ENCODE measurements around the gene PIK3R2.

The PIK3R2 gene

DNA sequence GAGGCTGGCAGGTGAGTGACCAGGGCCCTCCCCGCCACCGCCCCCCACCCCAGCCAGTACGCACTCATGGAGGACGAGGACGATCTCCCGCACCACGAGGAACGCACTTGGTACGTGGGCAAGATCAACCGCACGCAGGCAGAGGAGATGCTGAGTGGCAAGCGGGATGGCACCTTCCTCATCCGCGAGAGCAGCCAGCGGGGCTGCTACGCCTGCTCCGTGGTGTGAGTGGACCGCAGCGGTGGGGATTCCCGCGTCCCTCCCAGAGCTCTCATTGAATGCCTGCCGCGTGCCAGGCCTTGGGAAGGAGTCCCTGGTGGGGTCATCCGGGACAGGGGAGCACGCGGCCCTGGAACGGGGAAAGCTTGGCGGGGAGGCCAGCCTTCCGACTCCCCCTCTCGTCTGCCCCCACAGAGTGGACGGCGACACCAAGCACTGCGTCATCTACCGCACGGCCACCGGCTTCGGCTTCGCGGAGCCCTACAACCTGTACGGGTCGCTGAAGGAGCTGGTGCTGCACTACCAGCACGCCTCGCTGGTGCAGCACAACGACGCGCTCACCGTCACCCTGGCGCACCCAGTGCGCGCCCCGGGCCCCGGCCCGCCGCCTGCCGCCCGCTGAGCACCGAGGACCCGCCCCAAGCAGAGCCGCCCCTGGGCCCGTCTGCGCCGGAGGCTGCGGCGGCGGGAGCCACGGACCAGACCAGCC, 15.9 kb downstream of the PIK3R2 start:
- Mint-ChIP-seq H3K4me3 (no peak overlapping the region), H3K4me1 (no peaks in the 10 kb centered on the region), H3K27me3 (ENCODE audit: low read depth) (peaks cover 14% of the 10 kb centered on the region), H3K9me3 (no peaks in the 10 kb centered on the region), H3K27ac (no peak overlapping the region), H3K36me3 (ENCODE audit: low read depth) (peaks cover 34% of the 10 kb centered on the region)
- TF ChIP-seq, protein P1, sequence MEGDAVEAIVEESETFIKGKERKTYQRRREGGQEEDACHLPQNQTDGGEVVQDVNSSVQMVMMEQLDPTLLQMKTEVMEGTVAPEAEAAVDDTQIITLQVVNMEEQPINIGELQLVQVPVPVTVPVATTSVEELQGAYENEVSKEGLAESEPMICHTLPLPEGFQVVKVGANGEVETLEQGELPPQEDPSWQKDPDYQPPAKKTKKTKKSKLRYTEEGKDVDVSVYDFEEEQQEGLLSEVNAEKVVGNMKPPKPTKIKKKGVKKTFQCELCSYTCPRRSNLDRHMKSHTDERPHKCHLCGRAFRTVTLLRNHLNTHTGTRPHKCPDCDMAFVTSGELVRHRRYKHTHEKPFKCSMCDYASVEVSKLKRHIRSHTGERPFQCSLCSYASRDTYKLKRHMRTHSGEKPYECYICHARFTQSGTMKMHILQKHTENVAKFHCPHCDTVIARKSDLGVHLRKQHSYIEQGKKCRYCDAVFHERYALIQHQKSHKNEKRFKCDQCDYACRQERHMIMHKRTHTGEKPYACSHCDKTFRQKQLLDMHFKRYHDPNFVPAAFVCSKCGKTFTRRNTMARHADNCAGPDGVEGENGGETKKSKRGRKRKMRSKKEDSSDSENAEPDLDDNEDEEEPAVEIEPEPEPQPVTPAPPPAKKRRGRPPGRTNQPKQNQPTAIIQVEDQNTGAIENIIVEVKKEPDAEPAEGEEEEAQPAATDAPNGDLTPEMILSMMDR (IDR thresholded peaks at IDR 0.05; ENCODE audit: unreplicated experiment in 3 of 3), result no peak

DNA sequence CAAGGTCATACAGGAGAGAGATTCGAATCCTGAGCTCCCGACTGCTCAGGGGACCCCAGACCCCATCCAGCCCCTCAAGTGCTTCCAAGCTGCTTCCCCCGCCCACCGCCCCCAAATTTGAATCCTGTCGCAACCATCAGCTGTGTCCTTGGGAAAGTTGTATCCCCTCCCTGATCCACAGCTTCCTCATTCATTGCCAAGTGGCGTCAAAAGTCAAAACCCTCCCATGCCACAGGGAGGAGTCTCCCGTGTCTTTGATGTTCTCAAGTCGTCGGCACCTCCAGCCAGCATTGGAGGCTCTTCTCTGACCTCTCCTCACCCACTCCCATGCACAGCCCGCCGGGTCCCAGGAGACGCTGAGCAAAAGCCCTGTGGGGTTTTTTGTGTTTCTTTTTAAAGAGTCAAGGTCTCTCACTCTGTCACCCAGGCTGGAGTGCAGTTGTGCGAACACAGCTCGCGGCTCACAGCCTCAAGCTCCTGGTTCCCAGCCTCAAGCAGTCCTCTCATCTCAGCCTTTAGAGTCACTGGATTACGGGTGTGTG, 17.8 kb downstream of the PIK3R2 start:
- Mint-ChIP-seq H3K36me3 (ENCODE audit: low read depth) (peaks cover 30% of the 10 kb centered on the region), H3K4me1 (no peaks in the 10 kb centered on the region), H3K27me3 (ENCODE audit: low read depth) (peaks cover 31% of the 10 kb centered on the region), H3K27ac (no peak overlapping the region), H3K9me3 (no peaks in the 10 kb centered on the region), H3K4me3 (no peak overlapping the region)
- TF ChIP-seq, protein P1 (IDR thresholded peaks at IDR 0.05; ENCODE audit: unreplicated experiment in 3 of 3), result no peak

DNA sequence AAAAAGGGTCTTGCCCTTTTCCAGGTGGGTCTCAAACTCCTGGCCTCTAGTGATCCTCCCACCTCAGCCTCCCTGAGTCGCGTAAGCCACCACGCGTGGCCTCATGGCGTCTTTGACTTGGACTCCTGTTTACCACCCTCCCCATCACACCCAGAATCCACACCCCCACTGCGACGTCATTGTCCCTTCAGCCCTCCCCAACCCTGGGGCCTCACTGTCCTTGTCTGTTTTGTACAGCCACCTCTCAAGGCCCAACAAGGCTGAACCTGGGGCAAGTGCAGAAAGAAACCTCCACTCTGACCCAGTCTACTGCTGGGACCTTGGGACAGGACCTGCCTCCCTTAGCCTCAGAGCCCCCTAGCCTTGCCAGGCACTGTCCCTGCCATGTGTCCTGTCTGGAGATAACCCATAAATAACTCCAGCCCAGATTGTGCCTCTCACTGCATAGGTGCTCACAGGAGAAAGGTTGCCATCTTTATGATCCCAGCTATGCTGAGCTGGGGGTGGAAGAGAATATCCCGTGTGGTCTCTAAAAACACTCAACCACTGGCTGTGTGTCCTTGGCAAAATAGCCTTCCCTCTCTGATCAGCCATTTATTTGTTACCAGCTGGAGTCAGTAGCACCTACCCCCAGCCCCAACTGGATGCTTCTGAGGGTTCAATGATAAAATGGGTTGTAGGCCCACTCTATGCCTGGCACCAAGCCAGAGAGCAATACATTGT, 18.8 kb downstream of the PIK3R2 start:
- Mint-ChIP-seq H3K27me3 (ENCODE audit: low read depth) (peaks cover 38% of the 10 kb centered on the region), H3K4me3 (peak overlapping the region in 1 of 3 experiments; percentile 10), H3K9me3 (no peaks in the 10 kb centered on the region), H3K36me3 (ENCODE audit: low read depth) (peaks cover 25% of the 10 kb centered on the region), H3K27ac (no peak overlapping the region), H3K4me1 (no peaks in the 10 kb centered on the region)
- TF ChIP-seq, protein P1 (IDR thresholded peaks at IDR 0.05; ENCODE audit: unreplicated experiment in 3 of 3), result no peak

DNA sequence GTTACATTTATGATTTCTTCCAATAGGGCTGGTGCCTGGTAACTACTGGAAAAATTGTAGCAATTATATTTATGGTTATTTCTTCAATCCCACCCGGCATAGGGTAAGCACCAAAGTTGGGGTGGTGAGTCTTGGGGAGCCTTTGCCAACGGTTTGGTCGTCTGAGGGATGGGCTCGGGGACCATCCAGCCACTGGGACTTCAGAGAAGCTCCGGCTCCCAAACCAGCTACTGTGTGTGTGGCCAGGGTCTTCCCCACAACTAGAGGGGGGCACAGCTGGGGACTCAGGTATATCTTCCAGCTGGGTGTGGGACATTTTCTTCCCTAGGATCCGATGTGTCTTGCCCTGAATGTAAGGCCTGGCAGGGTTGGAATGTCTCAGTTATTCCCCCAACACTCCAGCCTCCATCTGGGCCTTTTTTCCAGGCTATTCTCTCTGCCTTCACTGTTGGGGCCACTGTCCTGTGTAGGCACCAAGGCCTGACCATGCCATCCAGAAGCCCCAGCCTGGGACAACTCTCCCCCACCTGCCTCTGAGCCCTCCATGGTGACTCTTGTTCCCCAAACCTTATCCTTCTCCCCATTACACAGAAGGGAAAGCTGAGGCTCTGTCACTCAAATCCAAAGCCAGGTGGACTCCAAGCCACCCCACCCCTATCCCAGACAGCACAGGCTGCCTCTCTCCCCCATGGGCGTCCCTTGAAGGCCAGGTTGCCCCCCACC, 19.5 kb downstream of the PIK3R2 start:
- no peak overlapping the region for H3K27ac Mint-ChIP-seq
- no peak overlapping the region for H3K4me3 Mint-ChIP-seq
- no peaks in the 10 kb centered on the region for H3K9me3 Mint-ChIP-seq
- H3K27me3 Mint-ChIP-seq (ENCODE audit: low read depth), result peaks cover 44% of the 10 kb centered on the region
- H3K4me1 Mint-ChIP-seq, result no peaks in the 10 kb centered on the region
- TF ChIP-seq, protein P1 (IDR thresholded peaks at IDR 0.05; ENCODE audit: unreplicated experiment in 3 of 3), result no peak
- H3K36me3 Mint-ChIP-seq (ENCODE audit: low read depth), result peaks cover 25% of the 10 kb centered on the region

DNA sequence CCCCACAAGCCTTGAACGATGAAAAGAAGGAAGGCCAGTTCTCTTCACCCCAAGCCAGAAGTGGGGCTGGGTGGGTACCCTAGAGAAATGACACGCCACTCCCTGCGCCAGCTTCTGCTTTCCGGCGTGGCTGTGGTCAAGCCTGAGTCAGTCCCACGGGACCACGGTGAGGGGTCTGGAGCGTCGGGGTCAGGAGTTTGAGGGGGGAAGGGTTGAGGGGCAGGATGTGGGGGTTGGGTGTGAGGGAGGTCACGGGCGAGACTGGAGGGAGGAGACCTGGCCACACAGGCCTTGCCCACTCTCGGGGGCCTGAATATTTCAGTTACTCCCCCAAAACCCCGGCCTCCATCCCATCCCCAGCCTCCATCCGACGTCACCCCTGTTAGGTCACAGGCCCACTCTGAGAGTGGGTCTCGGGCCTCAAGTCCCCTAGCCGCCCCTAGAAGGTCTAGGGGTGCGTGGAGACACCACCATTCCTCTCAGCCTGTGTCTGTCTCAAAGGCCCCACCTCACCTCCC, 20.1 kb downstream of the PIK3R2 start:
- Mint-ChIP-seq H3K9me3 (no peaks in the 10 kb centered on the region), H3K4me3 (peak overlapping the region in 1 of 3 experiments; percentile 60), H3K27me3 (ENCODE audit: low read depth) (peaks cover 50% of the 10 kb centered on the region), H3K36me3 (ENCODE audit: low read depth) (peaks cover 21% of the 10 kb centered on the region), H3K27ac (no peak overlapping the region), H3K4me1 (no peaks in the 10 kb centered on the region)
- TF ChIP-seq, protein P1 (IDR thresholded peaks at IDR 0.05; ENCODE audit: unreplicated experiment in 3 of 3), result no peak
